CD4-positive, alpha-beta T cell treated with Interleukin-10 for 1 hour (primary cell): ENCODE data around the gene CACNA1D.

ENCODE experiments used
- DNase-seq: peaks from one replicate; pipeline ENCODE4 v3.0.0-alpha.2; 2020

The CACNA1D gene

DNA sequence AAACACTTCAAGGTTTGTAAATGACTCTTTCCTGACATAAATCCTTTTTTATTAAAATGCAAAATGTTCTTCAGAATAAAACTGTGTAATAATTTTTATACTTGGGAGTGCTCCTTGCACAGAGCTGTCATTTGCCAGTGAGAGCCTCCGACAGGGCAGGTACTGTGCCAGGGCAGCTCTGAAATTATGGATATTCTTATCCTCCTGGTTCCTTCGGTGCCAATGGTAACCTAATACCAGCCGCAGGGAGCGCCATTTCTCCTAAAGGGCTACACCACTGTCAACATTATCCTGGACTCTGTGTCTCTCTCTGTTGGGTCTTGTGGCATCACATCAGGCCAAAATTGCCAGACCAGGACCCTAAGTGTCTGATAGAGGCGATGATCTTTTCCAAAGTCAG lies 318.8 kb downstream of the CACNA1D start:
- no peak for DNase-seq

DNA sequence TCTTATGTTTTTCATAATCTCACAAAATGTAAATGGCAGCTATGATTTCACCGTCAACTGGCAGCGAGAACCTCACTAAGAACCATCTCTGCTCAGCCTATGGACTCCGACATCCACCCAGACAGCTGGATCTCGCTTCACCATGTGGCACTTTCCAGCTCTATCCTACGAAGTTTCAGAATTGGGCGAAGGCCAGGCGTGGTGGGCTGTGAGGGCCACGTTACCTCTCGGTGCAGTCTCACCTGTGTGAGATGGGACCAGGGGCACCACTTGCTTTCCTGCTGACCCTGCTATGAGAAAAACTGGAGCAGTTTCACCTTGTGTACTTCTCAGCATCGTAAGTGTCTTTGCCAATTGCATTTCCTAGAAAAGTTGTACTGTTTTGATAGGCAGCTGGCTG lies 319.5 kb downstream of the CACNA1D start:
- no peak for DNase-seq

DNA sequence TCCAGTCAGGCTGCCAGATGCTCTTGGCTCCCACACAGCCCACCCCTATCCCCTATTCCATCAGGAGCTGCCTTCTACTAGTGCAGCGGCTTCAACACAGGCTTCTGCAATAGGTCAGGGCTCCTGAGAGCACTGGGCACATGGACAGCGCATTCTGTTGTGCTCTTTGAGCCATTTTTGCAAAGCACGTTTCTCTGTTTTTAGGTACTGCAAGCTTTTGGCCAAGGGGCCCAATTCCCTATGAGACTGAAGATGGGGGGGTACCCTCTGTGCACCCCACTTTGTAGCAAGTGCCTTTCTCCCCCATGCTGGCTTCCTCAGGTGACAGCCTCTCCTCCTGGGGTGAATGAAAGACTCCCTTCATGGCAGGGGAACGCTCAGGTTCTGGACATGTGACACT lies 320.7 kb downstream of the CACNA1D start:
- DNase-seq: no peak

DNA sequence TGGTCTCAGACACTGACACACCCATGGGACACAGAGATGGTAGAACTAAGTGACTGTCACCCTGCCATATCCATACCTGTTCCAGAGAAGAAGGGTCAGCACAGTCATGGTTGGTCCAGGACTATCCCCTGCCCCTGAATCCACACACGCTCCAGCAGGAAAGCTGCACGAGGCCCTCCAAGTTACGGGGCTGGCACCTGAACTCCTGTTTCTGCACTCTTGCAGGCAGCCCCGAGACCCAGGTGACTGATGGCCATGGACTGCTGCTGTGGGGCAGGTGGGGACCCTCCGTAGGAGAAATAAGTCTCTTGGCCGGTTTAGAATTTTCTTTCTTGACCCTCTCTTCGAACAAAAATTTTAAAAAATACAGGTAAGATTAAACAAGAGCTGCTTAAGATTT lies 321.2 kb downstream of the CACNA1D start:
- no peak for DNase-seq

DNA sequence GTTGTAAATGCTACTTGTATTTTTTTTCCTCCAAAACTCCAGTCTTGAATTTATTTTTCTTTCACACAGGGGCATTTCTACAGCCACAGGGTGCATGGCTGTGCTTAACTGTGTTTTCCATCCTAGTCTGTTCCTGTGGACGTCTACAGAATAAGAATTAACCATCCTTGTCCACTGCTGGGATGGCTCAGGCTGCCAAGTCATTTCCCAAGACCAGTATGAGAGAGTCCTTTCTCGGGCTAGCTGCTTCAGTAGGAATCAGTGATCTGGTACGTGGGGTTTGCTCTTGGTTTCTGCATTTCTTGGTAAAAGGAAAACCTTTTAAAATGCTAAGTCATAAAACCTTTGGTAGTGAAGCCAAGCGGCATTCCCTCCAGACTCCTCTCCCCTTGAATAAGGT lies 322.0 kb downstream of the CACNA1D start:
- DNase-seq: no peak

DNA sequence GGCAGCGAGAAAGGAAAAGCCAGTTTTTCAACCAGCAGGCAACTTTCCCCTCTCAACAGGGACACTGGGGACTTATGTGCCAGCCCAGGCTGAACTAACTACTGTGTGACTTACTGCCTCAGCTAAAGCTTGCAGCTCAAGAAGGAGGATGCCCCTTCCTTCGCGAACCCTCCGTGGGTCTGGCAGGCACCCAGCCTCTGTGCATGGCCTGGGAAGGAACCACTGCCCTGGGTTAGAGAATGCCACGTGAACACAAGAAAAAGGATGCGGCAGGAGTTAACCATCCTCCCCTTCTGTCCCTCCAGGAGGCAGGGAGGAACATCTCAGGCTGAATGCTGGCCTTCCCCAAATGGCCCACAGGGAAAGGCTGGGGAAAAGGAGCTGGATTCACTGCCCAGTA lies 322.8 kb downstream of the CACNA1D start:
- DNase-seq: no peak

DNA sequence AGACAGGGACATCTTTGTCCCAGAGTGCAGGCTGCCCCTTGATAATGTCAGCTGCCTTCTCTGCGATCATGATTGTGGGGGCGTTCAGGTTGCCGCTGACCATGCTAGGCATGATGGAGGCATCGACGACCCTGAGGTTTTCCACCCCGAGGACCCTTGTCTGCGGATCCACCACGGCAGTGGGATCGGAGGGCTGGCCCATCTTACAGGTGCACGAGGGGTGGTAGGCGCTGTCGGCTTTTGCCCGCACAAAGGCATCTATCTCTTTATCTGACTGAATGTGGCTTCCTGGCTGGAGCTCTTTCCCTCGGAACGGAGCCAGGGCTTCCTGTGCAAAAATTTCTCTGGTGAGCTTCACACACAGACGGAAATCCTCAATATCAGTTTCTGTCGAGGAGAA lies 323.4 kb downstream of the CACNA1D start:
- no peak for DNase-seq

DNA sequence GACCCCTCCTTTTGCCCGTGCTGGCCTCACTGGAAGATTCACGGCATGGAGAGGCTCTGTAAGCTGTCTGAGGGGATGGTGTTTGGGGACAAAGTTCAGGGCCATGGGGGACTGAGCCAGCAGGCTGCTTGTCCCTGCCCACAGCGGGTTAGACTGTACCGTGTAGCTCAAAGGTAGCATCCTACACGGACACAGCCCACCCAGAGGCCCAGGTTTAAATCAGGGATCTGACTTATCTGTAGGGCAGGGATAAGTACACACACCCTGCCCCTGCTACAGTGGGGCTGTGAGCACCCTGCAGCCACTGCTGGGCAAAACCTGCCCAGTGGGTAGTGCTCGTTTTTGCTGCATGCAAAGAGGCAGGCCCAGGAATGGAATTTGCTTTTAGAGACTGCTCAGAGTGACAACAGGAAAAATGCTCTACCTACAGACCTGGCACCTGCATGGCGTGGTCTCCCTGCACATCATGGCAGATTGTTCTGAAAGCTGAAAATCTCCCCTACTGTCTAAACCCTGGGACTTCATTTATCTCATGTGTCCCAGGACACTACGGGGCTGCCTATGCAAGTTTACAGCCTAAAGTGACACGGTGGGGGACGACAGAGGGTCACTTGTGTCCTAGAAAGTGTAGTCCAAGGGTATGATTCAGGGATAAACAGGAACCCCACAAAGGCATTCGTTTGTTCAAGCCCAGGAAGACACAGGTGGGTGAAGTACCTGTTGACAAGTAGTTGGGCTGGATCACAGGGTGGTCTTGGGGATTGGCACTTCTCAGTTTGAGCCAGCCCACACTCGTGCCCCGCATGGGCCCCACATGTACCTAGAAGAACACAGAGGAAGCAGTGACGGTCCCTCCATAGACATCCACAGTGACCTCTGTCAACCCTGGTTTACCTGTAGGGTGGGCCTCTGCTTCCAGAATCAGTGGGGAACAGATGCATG lies 324.1 kb downstream of the CACNA1D start:
- DNase-seq: no peak

DNA sequence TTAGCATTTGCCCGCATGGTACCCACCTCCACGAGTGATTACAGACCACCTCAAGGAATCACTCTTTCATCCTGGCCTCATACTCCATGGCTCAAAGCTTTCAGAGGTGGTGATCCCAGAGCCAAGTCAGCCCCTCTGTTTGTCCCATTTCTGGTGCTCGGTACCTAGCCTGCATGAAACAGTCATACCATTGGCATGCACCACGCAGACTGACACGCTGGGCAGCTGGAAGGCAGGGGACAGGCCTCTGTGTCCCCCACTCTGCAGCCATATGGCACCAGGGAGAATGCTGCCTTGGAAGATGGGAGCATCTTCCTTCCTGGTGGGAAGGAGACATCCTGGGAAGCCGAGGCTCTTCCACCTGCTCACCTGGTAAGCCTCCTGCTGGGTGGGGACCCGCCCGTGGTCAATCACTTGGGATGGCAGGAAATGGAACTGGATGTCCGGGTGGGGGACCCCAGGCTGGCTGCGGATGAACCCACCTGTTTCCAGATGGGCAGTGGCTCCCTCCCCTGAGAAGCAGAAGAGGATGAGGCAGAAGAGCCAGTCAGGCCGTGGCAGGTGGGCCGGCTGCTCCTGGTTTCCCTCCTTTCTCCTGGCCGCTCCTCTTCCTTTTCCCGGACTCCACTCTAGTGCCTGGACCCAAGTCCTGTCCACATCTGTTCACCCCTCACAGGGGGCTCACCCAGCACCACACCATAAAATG lies 324.9 kb downstream of the CACNA1D start:
- no peak for DNase-seq

DNA sequence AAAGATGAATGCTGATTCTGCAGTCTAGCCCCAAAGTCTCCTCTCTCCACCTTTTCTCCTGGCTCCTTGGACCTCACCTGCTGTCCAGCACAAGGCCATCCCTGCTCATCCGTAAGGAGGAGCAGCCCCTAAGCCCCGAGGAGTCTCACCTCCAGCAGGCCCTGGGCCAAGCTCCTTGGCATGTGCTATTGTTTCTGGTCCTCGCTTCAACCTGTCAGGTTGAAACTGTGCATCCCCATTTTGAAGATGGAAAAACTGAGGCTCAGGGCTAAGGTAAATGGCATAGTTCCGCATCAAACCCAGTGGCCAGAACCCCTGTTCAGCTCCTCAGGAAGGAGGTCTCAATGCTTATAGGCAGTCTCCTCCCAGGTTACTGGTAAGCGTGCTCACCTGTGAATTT lies 325.7 kb downstream of the CACNA1D start:
- no peak for DNase-seq

DNA sequence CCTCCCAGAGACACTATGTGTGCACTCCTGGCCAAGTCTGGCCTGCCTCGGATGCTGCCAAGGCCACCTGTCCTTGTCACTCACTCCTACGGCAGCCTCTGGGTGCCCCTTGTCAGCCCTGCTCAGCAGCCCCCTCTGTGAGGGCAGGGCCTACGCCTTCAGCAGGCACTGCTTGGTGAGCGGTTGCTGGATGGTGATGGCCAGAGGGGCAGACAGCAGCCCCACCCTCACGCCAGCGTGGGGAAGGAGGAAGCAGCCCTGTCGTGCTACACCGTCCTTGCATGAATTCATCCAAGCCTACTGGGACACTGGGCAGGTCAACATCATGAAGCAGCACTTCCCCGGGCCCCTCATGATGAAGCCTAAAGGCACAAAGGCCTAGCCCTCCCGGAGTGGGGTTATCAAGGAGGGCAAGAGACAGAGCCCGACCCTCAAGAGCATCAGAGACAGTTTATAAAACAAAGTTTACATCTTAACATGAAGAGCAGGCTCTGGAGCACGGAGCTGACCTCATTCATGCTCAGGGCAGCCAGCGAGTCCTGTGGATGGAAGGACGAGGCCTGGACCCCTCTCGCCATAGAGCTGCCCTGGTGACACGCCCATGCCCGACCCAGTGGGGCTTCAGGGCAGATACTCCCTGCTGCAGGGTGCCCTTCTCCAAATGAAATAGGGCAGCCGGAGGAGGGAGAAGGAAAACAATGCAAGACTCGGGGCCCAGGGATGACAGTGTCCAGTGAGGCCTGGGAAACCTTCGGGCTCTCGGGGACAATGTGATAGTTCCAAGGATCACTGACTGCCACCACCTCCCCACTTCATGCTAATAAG lies 326.6 kb downstream of the CACNA1D start:
- DNase-seq: no peak

DNA sequence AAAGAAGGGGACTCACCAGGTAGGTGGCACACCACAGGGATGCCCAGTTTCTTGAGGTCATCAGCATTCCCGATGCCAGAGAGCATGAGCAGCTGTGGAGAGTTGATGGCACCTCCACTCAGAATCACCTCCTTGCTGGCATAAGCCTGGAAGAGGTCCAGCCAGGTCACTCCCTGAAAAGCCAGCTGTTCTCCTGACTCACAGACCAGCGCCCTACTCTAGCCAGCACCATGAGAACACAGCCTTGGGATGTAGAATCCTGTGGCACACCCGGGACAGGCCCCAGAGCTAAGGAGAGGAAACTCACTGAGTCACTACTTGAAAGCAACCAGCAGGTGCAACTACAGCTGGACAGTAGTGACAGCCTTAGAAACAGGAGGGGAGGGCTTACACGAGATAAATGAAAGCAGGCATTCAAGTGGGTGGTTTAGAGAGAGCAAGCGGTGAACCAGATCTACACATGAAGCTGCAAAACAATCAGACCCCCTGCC lies 327.3 kb downstream of the CACNA1D start:
- no peak for DNase-seq

DNA sequence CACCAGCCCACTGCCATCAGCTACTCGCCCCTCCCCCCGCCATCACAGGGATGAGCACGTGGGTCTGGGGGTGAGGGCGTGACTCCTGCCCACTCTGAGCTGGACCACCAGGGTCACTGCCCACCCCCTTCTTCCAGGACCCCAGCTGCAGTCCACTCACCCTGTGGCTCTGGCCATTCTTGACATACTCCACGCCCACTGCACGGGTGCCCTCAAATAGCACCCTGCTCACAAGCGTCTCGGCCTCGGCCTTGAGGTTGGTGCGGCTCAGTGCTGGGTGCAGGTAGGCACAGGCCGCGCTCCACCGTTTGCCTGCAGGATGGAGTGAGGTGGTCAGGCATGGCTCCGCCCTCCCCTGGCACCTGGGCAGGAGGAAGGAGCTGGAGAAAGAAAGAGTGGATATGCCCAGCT lies 327.9 kb downstream of the CACNA1D start:
- DNase-seq: no peak

DNA sequence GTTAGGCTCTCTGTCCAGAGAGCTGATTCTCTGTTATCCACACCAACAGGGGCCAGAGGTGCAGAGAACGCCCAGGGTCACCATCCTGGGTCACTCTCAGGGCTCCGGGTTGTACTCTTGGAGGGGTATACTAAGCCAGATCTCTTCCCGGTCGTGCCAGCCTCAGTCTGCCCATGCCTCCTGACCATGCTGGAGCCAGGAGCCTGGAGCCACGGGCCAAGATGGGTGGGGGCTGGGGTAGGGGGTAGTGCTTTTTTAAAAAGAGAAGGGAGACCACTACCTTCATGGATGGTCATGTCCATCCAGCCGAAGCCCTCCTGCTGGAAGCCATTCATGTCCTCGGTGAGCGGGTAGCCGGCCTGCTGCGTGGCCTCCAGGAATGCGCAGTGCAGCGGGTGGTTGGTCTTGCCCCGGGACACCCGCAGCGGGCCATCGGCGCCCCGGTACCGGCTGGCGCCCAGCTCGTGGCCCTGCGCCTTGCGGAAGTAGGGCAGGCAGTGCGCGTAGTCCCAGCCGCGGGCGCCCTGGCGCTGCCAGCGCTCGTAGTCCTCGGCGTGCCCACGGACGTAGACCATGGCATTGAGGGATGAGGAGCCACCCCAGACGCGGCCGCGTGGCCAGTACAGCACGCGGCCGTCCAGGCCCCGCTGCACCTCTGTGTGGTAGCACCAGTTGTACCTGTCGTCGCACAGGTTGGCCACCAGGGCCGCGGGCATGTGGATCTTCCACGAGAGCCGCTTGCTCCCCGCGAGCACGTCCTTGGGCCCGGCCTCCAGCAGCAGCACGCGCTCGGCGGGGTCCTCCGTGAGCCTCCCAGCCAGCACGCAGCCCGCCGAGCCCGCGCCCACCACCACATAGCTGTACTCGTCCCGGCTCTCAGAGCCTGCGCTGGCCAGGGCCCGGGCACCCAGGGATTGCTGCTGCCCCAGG lies 328.9 kb downstream of the CACNA1D start:
- no peak for DNase-seq

DNA sequence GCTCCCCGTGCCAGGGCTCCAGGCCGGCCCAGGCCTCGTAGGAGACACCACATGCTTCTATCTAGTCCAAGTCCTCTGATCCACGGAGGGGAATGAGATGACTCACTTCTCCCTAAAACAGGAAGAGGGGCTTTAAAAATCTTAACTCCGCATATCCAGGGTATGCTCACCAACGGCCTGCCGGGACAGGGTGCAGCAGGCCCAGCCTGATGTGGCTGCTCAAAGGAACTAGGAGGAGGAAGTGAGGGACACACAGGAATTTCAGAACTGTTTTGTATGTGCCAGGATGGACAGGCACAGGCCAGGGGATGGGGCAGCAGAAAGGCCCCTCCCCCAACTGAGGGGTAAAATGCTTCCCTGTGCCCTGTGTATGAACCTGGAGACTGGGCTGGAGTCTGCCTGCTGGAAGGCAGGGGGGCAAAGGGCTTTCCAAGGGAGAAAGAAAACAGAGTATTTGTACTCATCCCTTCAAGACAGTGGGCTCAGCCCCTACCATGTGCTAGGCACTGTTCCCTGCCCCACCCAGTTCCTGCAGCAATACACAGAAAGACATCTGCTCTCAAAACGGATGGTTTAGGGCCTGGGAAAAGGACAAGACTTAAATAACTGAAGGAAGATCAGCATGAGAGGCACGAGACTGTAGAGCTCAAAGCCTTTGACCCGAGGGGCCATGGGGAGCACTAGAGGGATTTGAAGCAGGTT lies 329.7 kb downstream of the CACNA1D start:
- no peak for DNase-seq

DNA sequence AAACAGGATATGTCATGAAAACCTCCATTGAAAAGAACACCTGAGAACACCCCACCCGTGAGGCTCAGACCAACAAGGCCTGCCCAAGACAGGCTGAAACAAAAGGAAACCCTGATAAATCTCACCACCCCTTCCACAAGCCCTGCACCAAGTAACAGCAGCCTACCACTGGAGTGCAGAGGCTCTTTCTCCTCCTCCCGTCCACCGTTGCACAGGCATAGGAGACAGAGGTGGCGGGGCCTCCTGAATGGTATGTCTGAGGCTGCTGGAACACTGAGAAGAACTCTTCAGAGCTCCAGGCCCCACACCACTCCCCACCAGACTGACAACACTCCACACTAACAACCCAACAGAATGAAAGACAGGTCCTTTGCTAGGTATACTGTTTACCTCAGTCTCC lies 330.4 kb downstream of the CACNA1D start:
- no peak for DNase-seq

DNA sequence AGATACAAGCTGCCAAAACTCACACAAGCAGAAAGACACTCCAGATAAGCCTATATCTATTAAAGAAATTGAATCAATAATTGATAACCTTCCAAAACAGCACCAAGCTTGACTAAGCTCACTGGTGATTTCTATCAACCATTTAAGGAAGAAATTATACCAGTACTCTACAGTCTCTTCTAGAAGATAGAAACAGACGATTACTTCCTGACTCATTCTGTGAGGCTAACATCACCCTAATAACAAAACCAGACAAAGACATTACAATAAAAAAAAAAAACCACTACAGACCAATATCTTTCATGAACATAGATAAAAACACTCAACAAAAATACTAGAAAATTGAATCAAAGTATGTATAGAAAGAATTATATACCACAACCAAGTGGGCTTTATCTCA lies 331.6 kb downstream of the CACNA1D start:
- DNase-seq: no peak

DNA sequence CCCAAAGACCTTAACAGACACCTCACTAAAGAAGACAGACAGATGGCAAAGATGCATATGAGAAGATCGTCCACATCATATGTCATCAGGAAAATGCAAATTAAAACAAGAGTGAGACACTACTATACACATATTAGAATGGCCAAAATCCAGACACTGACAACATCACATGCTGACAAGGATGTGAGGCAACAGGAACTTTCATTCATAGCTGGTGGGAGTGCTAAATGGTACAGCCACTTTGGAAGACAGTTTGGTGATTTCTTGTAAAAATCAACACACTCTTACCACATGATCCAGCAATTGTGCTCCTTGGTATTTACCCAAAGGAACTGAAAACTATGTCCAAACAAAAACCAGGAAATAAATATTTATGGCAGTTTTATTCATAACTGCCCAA lies 334.2 kb downstream of the CACNA1D start:
- no peak for DNase-seq

DNA sequence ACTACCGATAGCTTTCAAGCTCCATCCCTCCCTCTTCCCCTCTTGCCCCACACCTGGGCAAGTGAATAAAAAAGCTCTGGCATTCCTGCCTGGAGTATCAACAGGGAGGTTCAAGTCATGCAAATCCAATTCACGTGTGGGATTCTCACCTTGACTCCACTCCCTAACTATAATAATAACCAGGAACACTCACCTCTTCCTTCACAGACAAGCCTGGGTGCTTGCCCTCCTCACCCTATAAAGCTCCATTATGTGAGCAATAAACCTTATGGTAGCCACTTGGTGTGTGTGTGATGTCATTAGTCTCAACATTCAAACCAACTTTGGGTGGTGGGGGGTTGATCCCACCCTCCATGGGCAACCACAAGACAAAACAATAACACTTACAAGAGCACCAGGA lies 335.2 kb downstream of the CACNA1D start:
- DNase-seq: no peak

DNA sequence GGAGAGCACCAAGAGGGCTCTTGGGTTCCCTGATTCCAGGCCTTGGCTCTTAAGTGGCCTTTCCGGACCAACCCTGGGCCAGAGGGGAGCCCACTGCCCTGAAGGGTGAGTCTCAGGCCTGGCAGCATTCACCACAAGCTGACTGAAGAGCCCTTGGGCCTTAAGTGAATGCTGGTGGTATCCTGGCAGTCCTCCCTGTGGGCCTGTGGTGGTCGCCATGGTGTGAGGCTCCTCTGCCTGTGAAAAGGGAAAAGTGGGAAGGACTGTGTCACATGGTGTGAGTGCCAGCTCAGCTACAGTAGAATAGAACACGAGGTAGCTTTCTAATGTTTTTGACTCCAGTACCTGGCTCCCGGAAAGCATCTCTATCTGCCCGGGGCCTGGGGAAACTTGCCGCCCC lies 336.5 kb downstream of the CACNA1D start:
- no peak for DNase-seq

DNA sequence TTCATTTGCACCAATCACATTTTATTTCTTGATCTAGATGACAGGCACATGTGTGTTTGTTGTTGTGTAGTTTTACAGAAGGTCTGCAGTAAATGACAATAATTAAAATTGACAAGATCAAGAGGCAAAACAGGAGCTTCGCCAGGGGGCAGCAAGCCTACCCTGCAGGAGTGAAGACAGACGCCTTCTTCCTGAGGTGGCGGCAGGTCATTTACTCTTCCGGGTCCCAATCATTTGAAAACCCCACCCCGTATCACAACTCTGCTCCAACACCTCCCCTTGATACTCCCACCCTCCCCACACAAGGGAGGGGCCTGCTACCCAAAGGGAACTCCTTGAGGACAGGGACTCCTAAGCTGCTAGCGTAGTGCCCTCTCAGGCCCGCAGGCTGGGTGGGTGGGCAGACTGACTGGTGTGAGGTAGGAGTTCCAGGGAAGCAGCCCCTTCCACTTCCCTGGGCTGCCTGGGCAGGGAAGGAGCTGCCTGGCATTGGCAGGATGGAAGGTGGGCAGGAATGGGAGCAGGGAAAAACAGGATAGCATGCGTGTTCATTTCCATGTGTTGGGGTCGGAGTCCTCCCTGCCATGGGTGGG lies 338.7 kb downstream of the CACNA1D start:
- DNase-seq: no peak
